PFSK-1 (cell line): Measurements from ENCODE around the gene CHD1.

ENCODE experiments used
- FOXP2 ChIP-seq: optimal IDR thresholded peaks from 2 replicates; pipeline ENCODE3; 2011; ENCODE audit warnings: borderline replicate concordance, control low read depth, inconsistent platforms; ENCODE audit not compliant: insufficient read depth; ENCODE audit errors: extremely low read length, extremely low read depth
- POLR2AphosphoS5 ChIP-seq: IDR thresholded peaks from 2 replicates; pipeline ENCODE4 v1.6.1; 2012; ENCODE audit warnings: low read depth, mild to moderate bottlenecking, control low read depth, low read length, moderate library complexity

GRCh38 chr5:98911280-98912040 lies 17.3 kb downstream of the CHD1 start:
- TF ChIP-seq FOXP2 = no peak
- TF ChIP-seq POLR2AphosphoS5 = no peak
